A673 (cell line): ENCODE measurements around the gene CPE.

Source experiments
- CTCF ChIP-seq: fragments of 300-800, 200-600 bp; sonication (generic); conservative IDR thresholded peaks from 2 replicates; pipeline ENCODE4 v1.5.1; 2017; ENCODE audit warnings: low read depth, mild to moderate bottlenecking, antibody characterized with exemption, low read length, moderate library complexity, mixed read lengths
- EZH2 ChIP-seq: fragments of 200-600 bp; sonication (generic); IDR thresholded peaks from 2 replicates; pipeline ENCODE4 v1.6.1; 2017; ENCODE audit warnings: borderline replicate concordance, low read depth, mild to moderate bottlenecking, mixed read lengths, antibody characterized with exemption, low read length; ENCODE audit not compliant: poor library complexity, severe bottlenecking

DNA sequence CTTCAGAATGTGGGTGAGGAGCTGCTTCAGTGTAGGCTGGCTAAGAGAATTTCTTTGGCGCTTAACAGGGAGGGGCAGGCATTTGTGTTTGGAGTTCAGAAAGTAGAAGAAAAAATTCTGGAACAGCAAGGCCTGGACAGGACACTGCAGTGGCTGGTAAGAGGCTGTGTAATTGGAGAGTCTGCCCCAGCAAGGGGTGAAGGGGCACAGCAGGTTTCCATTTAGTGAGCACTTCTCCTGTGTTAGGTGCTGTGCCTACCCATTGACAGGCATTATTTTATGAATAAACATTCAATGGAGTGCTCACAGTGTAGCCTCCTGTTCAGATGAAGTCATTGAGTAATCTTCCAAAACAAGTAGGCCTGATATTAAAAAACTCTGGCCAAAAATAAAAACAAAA lies 10.7 kb upstream of the CPE start:
- TF ChIP-seq CTCF: no peak
- TF ChIP-seq EZH2: no peak
